GM19238 (cell line): ENCODE measurements around the gene MANF.

Experiments
- DNase-seq: peaks from one replicate; pipeline ENCODE4 v3.0.0; 2011; ENCODE audit warnings: low spot score; ENCODE audit not compliant: insufficient read length

MANF gene

DNA sequence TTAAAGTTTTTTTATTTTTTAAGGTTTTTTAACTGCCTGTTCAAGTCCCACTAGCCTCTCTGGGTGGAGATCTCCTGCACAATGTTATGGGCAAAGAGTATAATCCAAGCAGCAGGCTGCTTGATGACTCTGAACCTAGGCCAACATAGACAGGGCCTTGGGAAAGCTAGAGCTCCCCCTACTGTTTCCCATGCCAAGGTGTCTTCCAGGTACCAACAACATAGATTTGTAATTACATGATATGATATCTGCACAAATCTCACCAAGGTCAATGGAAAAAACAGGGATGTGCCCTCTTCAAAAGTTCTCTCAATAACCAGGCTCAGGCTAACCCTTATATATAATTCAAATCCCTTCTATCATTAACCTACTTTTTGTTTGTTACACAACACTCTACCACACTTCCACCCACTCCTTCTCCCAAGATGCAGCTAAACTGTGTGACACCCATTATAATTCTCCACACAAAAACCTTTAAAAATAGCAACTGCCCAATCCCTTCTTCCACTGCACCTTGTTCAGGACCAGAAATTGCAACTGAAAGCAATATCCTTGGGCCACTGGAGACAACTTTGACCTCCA is 49.7 kb downstream of the MANF start:
- peak; percentile 27 for DNase-seq

DNA sequence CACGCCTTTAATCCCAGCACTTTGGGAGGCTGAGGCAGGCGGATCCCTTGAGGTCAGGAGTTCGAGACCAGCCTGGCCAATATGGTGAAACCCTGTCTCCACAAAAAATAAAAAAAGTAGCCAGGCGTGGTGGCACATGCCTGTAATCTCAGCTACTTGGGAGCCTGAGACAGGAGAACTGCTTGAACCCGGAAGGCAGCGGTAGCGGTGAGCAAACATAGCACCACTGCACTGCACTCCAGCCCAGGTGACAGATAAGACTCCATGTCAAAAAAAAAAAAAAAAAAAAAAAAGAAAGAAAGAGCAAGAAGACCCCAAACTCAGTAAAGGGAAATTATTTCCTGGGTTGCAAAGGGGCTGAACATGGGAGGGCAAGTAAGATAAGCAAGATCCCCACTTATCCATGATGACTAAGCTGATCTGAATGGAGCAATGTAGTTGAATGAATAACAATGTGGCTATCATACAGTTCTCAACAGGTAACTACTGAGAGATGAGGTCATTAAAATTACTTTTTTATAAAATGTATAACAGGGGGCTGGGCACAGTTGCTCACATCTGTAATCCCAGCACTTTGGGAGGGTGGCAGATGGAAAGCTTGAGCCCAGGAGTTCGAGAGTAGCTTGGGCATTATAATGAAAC is 52.0 kb downstream of the MANF start:
- no peak for DNase-seq
